ENCODE measurements around the gene SGMS1.

Gene SGMS1

GRCh38 chr10:50407076-50407801 lies 216.5 kb downstream of the SGMS1 start:
- no peak for TF ChIP-seq CTCF (conservative IDR thresholded peaks at IDR 0.05; ENCODE audit: low read depth)
- no peak overlapping the region for H3K27ac ChIP-seq
- CTCF ChIA-PET: interaction anchor here (0.6 kb wide), 1 partner anchor 253 kb away, joined by 4 read pairs; no protein-coding TSS in a partner anchor
- DNase-seq (ENCODE audit: low spot score): no peak
- POLR2A ChIA-PET (ENCODE audit: low non-redundant PET): interaction anchor here (0.6 kb wide), 1 partner anchor 20 kb away, joined by 3 read pairs; no protein-coding TSS in a partner anchor

DNA sequence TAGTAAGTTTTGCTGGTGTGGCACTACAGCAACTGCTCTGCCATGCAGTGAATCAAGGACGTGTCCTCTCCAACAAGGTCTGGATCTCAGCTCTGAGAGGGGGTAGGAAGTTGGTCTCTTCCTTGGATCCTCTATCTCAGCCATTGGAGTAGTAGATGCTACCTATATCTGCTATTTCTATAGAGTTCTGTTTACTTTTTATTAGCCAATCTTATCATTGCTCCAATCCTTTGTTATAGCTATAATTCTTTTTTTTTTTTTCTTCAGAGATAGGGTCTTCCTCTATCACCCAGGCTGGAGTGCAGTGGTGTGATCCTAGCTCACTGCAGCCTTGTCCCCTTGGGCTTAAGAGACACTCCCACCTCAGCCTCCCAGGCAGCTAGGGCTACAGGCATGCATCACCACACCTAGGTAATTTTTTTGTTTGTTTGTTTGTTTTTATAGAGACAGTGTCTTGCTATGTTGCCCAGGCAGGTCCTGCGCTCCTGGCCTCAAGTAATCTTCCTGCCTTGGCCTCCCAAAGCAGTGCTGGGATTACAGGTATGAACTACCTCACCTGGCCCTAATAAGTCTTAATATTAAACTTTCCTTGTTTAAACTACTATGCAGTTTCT lies 217.2 kb downstream of the SGMS1 start:
- CTCF ChIA-PET: no interaction called here
- POLR2A ChIA-PET (ENCODE audit: low non-redundant PET): interaction anchor here (0.6 kb wide), 1 partner anchor 20 kb away, joined by 3 read pairs; no protein-coding TSS in a partner anchor
- H3K27ac ChIP-seq: no peak overlapping the region
- TF ChIP-seq CTCF (conservative IDR thresholded peaks at IDR 0.05; ENCODE audit: low read depth): no peak
- no peak for DNase-seq (ENCODE audit: low spot score)

- ChIA-PET CTCF (interaction anchor here (0.7 kb wide), 1 partner anchor 148 kb away, joined by 3 read pairs; no protein-coding TSS in a partner anchor), POLR2A (ENCODE audit: low non-redundant PET) (no interaction called here)
- no peak for DNase-seq (ENCODE audit: low spot score)
- no peak overlapping the region for H3K27ac ChIP-seq
- no peak for TF ChIP-seq CTCF (conservative IDR thresholded peaks at IDR 0.05; ENCODE audit: low read depth)
These were observed 218.0 kb downstream of the SGMS1 start for GRCh38 chr10:50405723-50406122.

DNA sequence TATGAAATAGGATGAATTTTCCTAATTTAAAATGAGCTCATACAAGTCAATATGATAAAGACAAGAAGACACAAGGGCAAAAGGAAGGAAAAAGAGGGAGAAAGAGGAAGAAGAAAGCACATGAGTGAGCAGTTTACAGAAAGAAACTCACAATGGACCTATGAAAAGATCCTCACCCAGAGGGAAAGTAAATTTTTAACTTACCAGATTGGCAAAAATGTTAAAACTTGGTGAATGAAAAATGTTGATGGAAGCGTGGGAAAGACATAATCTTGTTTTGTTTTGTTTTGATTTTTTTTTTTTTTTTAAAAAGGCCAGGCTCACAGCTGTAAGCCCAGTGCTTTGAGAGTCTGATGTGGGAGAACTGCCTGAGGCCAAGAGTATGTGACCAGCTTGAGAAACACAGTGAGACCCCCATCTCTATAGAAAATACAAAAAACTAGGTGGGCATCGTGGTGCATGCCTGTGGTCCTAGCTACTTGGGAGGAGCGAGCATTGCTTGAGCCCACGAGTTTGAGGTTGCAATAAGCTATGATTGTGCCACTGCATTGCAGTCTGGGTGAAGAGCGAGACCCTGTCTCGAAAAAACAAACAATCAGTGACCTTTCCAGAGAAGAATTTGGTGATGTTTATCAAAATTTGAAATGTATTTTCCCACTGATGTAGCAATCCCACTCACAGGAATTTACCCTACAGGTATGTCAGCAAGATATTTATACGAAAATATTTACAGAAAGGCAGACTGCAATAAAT lies 219.6 kb downstream of the SGMS1 start:
- CTCF ChIA-PET: interaction anchor here (0.6 kb wide), 1 partner anchor 54 kb away, joined by 4 read pairs; no protein-coding TSS in a partner anchor
- POLR2A ChIA-PET (ENCODE audit: low non-redundant PET): no interaction called here
- no peak for DNase-seq (ENCODE audit: low spot score)
- TF ChIP-seq CTCF (conservative IDR thresholded peaks at IDR 0.05; ENCODE audit: low read depth): no peak
- H3K27ac ChIP-seq: no peak overlapping the region

GRCh38 chr10:50403074-50403473 lies 220.7 kb downstream of the SGMS1 start:
- TF ChIP-seq CTCF (conservative IDR thresholded peaks at IDR 0.05; ENCODE audit: low read depth): no peak
- POLR2A ChIA-PET (ENCODE audit: low non-redundant PET): no interaction called here
- H3K27ac ChIP-seq: no peak overlapping the region
- no peak for DNase-seq (ENCODE audit: low spot score)
- CTCF ChIA-PET: no interaction called here

- H3K27ac ChIP-seq: no peak overlapping the region
- no peak for TF ChIP-seq CTCF (conservative IDR thresholded peaks at IDR 0.05; ENCODE audit: low read depth)
- DNase-seq (ENCODE audit: low spot score): no peak
- POLR2A ChIA-PET (ENCODE audit: low non-redundant PET): no interaction called here
- CTCF ChIA-PET: no interaction called here
These were observed 221.3 kb downstream of the SGMS1 start for GRCh38 chr10:50402466-50402865.
